ENCODE data around the gene ASTL.

The ASTL gene

DNA sequence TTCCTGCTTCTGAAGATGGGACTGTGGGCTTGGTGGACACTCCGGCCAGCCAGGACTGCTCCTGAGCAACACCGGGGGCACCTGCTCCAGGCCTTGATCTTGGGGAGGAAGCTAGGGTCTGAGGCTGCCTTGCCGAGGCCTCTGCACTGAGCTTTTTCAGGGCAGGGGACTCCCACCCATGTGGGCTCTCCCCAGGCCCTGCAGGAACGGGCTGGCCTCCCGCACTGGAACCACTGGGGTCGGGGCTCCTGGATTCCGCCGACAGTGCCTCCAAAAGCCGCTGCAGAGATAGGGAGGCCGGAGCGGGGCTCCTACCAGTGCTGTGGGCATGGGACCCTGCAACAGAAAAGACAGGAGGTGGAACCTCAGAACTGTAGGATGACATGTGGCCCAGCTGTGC, 14.4 kb downstream of the ASTL start:
- no peaks in the 10 kb centered on the region for H3F3A ChIP-seq (ENCODE audit: insufficient read depth)
- no peaks in the 10 kb centered on the region for H3K36me3 ChIP-seq (ENCODE audit: low read length)
- H4K20me1 ChIP-seq (ENCODE audit: low read depth, low read length) = no peaks in the 10 kb centered on the region
- H3K27ac ChIP-seq (ENCODE audit: low read depth, low read length) = no peak overlapping the region
- no peak for TF ChIP-seq EZH2phosphoT487 (conservative IDR thresholded peaks at IDR 0.05; ENCODE audit: low read length)
- TF ChIP-seq, protein P1, sequence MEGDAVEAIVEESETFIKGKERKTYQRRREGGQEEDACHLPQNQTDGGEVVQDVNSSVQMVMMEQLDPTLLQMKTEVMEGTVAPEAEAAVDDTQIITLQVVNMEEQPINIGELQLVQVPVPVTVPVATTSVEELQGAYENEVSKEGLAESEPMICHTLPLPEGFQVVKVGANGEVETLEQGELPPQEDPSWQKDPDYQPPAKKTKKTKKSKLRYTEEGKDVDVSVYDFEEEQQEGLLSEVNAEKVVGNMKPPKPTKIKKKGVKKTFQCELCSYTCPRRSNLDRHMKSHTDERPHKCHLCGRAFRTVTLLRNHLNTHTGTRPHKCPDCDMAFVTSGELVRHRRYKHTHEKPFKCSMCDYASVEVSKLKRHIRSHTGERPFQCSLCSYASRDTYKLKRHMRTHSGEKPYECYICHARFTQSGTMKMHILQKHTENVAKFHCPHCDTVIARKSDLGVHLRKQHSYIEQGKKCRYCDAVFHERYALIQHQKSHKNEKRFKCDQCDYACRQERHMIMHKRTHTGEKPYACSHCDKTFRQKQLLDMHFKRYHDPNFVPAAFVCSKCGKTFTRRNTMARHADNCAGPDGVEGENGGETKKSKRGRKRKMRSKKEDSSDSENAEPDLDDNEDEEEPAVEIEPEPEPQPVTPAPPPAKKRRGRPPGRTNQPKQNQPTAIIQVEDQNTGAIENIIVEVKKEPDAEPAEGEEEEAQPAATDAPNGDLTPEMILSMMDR (IDR thresholded peaks at IDR 0.05; ENCODE audit: insufficient read depth, low read length, poor library complexity, severe bottlenecking) = no peak
- no peak overlapping the region for H3K4me3 ChIP-seq (ENCODE audit: insufficient read depth, low read length, poor library complexity, severe bottlenecking)
- H2AFZ ChIP-seq (ENCODE audit: low read depth, low read length, severe bottlenecking) = no peak overlapping the region
- no peak overlapping the region for H3K9ac ChIP-seq (ENCODE audit: low read length)
- no peaks in the 10 kb centered on the region for H3K79me2 ChIP-seq (ENCODE audit: insufficient read depth, low read length)
- no peaks in the 10 kb centered on the region for H3K9me3 ChIP-seq (ENCODE audit: insufficient read depth, low read length)
- H3K4me2 ChIP-seq (ENCODE audit: low read depth, low read length, poor library complexity, severe bottlenecking) = no peak overlapping the region
- H3K9me2 ChIP-seq (replicated peaks; ENCODE audit: insufficient read depth, low read length) = no peaks in the 10 kb centered on the region
- H3K27me3 ChIP-seq (ENCODE audit: low read length) = no peaks in the 10 kb centered on the region

DNA sequence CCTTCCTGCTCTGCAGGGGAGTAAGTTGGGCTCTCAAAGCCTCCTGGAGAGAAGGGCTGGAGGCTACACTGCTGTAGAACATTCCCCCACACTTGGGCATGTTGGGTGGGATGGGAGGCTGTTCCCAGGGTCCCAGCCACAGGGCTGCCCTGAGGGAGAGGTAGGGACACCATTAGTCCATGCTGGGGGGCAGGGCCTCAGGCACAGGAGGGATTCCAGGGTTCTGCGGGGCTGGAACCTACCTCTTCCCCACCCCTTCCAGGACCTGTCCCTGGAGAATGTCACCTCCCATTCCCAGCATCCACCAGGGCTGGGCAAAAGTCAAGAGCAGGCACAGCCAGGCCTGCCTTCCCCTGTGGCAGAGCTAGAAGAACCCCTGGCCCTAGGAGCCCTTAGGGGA, 15.0 kb downstream of the ASTL start:
- H3K27me3 ChIP-seq (ENCODE audit: low read length) = no peaks in the 10 kb centered on the region
- H3K4me2 ChIP-seq (ENCODE audit: low read depth, low read length, poor library complexity, severe bottlenecking) = no peak overlapping the region
- H3K79me2 ChIP-seq (ENCODE audit: insufficient read depth, low read length) = no peaks in the 10 kb centered on the region
- no peaks in the 10 kb centered on the region for H4K20me1 ChIP-seq (ENCODE audit: low read depth, low read length)
- no peak overlapping the region for H2AFZ ChIP-seq (ENCODE audit: low read depth, low read length, severe bottlenecking)
- H3K9ac ChIP-seq (ENCODE audit: low read length) = no peak overlapping the region
- H3K4me3 ChIP-seq (ENCODE audit: insufficient read depth, low read length, poor library complexity, severe bottlenecking) = no peak overlapping the region
- H3K27ac ChIP-seq (ENCODE audit: low read depth, low read length) = no peak overlapping the region
- no peaks in the 10 kb centered on the region for H3K9me3 ChIP-seq (ENCODE audit: insufficient read depth, low read length)
- H3K9me2 ChIP-seq (replicated peaks; ENCODE audit: insufficient read depth, low read length) = no peaks in the 10 kb centered on the region
- H3K36me3 ChIP-seq (ENCODE audit: low read length) = no peaks in the 10 kb centered on the region
- no peaks in the 10 kb centered on the region for H3F3A ChIP-seq (ENCODE audit: insufficient read depth)
- TF ChIP-seq, protein P1 (IDR thresholded peaks at IDR 0.05; ENCODE audit: insufficient read depth, low read length, poor library complexity, severe bottlenecking) = no peak
- no peak for TF ChIP-seq EZH2phosphoT487 (conservative IDR thresholded peaks at IDR 0.05; ENCODE audit: low read length)

DNA sequence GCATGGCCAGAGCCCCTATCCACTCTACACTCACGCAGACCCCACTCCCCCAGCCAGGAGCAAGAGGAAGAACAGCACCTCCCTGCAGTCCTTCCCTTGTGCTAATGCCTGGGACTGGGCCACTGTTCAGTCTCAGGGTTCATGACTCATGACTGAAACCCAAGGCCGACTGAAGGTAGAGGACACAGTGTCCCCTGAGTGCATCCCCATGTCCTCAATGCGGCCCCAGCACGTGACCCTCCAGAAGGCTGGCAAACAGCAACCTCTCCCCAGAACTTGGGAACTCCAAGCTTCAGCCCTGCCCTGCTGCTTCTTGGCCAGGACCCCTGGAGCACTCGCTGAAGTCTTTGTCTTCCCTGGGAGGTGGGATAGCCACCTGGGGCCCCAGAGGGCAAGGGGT, 15.9 kb downstream of the ASTL start:
- H3K9me2 ChIP-seq (replicated peaks; ENCODE audit: insufficient read depth, low read length) = no peaks in the 10 kb centered on the region
- no peak overlapping the region for H3K27ac ChIP-seq (ENCODE audit: low read depth, low read length)

More for the DNA sequence above, 15.9 kb downstream of the ASTL start:
- H3K27me3 ChIP-seq (ENCODE audit: low read length) = no peaks in the 10 kb centered on the region
- no peak overlapping the region for H3K4me2 ChIP-seq (ENCODE audit: low read depth, low read length, poor library complexity, severe bottlenecking)
- no peak overlapping the region for H3K9ac ChIP-seq (ENCODE audit: low read length)
- TF ChIP-seq EZH2phosphoT487 (conservative IDR thresholded peaks at IDR 0.05; ENCODE audit: low read length) = no peak
- TF ChIP-seq, protein P1 (IDR thresholded peaks at IDR 0.05; ENCODE audit: insufficient read depth, low read length, poor library complexity, severe bottlenecking) = no peak
- H3F3A ChIP-seq (ENCODE audit: insufficient read depth) = no peaks in the 10 kb centered on the region
- no peak overlapping the region for H2AFZ ChIP-seq (ENCODE audit: low read depth, low read length, severe bottlenecking)
- no peaks in the 10 kb centered on the region for H3K79me2 ChIP-seq (ENCODE audit: insufficient read depth, low read length)
- H3K9me3 ChIP-seq (ENCODE audit: insufficient read depth, low read length) = no peaks in the 10 kb centered on the region
- H3K36me3 ChIP-seq (ENCODE audit: low read length) = no peaks in the 10 kb centered on the region
- no peaks in the 10 kb centered on the region for H4K20me1 ChIP-seq (ENCODE audit: low read depth, low read length)
- no peak overlapping the region for H3K4me3 ChIP-seq (ENCODE audit: insufficient read depth, low read length, poor library complexity, severe bottlenecking)
